Inflammatory macrophage treated with lipopolysaccharide for 1 hour (primary cell): ENCODE data around the gene TMEM82.

Experiments used
- DNase-seq, 2 donors: peaks; one replicate each; pipeline ENCODE4 v3.0.0-alpha.2; 2020 to 2022

TMEM82 gene

GRCh38 chr1:15757575-15758342, 15.5 kb downstream of the TMEM82 start:
- no peak for DNase-seq

- DNase-seq = no peak
Observed at GRCh38 chr1:15758343-15758931, 16.1 kb downstream of the TMEM82 start, which contains the start of gene FBLIM1. TSS of gene FBLIM1 (plus strand) at chr1:15758795. CDS start at chr1:15764984, 6,189 bp downstream.

GRCh38 chr1:15758953-15759661, 16.8 kb downstream of the TMEM82 start:
- DNase-seq = no peak

GRCh38 chr1:15760520-15761211, 18.4 kb downstream of the TMEM82 start:
- no peak for DNase-seq

DNA sequence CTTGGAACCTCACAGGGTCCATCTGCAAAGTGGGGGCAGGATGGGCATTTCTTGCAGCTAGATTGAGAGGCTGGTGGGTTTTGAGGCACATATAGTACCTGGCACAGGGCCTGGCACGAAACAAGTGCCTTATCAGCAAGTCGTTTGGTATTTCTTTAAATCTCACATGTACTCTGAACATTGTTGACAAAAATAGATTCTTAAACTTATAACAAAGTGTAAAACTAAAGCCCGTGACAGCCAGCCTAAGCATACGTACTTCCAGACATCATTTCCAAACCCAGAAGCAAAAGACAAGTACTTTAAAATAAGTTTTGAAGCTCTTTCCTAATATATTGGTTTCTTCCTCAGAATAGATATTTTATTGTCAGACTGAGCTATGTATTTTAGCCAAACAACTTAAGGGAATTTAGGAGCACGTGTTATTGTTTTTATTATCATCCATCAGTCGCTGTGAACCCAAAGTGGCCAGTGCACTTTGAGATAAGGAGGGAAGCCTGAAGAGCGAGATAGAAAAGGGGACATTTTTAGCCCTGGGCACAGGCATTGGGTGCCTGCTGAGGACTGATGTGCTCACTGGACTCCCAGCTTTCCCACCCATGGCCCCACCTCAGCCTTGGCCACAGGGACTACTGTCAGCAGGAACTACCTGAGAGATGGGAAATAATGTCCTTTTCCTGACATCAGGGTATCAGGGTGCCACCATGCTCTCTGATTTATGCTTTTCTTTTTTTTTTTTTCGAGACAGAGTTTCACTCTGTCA, 19.2 kb downstream of the TMEM82 start:
- no peak for DNase-seq

- no peak for DNase-seq
Observed at GRCh38 chr1:15762546-15762945, 20.2 kb downstream of the TMEM82 start.

- DNase-seq = no peak
Observed at GRCh38 chr1:15764269-15764764, 22.0 kb downstream of the TMEM82 start.

GRCh38 chr1:15764890-15765289, 22.6 kb downstream of the TMEM82 start:
- DNase-seq = no peak

DNA sequence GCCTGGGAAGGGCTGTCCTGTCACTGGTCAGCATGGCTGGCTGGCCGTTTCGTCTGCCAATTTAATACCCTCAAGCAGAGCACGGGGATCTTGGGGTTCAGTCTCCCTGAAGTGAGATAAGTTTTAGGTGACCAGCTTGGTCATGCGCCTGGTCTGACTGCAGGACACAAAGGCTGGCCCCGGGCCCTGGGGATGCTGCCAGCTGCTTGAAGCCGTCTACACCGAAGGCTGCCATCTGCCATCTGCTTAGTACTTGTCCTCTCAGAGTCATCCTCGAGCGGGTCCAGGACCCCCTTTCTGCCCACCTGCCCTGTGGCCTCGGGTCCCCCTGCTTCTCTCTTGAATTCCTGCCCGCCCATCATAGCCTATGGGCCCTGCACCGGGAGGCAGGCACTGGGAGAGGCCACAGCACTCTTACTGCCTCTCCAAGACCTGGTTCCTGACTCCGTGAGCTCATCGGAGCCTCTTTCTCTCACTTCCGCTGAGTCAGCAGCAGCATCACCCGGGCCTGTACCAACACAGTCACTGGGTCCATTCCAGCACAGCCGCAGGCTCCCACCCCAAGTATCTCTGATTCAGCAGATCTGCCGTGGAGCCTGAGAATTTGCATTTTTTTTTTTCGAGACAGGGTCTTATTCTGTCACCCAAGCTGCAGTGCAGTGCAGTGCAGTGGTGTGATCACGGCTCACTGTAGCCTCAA, 23.3 kb downstream of the TMEM82 start:
- DNase-seq = no peak

- no peak for DNase-seq
Observed at GRCh38 chr1:15767941-15768340, 25.6 kb downstream of the TMEM82 start.

DNA sequence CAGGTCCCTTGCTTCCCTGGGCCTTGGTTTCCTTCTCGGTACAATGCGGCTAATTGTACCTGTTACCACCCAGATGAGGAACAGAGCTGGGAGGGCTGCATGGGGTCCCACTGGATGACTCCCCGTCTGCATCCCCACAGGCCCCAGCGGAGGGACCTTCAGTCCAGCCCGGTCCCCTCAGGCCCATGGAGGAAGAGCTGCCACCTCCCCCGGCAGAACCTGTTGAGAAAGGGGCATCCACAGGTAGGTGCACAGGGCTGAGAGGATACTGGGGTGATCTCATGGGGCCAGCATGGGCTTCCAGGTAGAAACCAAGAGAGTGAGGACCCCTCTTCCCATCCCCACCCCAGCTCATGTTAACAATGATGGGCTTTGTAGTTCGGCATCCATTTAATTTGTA, 26.1 kb downstream of the TMEM82 start:
- DNase-seq = no peak

GRCh38 chr1:15770313-15770962, 28.1 kb downstream of the TMEM82 start:
- no peak for DNase-seq

- no peak for DNase-seq
Observed at GRCh38 chr1:15771836-15772515, 29.7 kb downstream of the TMEM82 start.

GRCh38 chr1:15775706-15776105, 33.4 kb downstream of the TMEM82 start:
- DNase-seq = no peak

DNA sequence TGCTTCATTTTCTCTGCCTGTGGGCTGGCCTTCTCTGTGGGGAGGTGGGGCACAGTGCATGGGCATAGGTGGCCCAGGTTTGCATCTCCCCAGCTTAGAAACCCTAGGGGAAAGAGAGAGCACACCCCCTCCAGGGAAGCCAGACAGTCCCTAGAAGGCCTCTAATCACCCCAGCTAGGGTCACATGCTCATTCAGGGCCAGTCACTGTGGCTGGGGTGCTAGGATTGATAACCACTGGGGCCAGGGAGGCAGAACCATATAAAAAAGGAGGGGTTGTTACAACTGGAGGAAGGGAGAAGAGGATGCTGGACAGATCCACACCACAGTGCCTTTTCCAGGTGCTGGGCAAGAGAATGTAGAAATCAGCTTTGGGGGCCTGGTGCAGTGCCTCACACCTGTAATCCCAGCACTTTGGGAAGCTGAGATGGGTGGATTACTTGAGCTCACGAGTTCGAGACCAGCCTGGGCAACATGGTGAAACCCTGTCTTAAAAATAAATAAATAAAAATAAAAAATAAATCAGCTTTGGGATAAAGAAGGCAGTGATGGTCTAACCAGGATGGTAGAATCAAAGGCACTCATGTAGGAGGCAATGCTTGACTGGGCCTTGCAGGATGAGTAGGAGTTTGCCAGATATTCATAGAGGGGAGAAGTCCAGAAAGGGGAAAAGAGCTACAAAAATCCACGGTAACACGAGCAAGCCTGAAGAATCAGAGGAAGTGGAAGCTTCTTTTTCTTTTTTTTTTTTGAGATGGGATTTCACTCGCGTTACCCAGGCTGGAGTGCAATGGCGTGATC, 35.8 kb downstream of the TMEM82 start:
- no peak for DNase-seq

GRCh38 chr1:15785683-15786082, 43.4 kb downstream of the TMEM82 start:
- no peak for DNase-seq

DNA sequence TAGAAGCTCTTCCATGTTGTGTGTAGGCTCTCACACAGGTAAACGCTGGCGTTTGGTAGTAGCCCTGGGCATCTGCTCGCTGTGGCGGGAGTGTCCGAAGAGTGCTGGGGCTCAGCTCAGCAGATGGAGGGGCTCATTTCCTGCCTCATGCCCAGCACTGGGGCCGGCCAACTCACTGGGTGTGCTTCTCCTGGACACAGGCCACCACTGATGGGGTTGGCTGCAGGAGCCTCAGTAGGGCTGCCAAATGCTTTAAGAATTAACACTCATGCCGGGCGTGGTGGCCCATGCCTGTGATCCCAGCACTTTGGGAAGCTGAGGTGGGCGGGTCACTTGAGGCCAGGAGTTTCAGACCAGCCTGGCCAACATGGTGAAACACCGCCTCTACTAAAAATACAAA, 44.3 kb downstream of the TMEM82 start:
- DNase-seq = no peak

- peak; percentile 80 to 93 for DNase-seq
Observed at GRCh38 chr1:15788624-15789301, 46.5 kb downstream of the TMEM82 start.

DNA sequence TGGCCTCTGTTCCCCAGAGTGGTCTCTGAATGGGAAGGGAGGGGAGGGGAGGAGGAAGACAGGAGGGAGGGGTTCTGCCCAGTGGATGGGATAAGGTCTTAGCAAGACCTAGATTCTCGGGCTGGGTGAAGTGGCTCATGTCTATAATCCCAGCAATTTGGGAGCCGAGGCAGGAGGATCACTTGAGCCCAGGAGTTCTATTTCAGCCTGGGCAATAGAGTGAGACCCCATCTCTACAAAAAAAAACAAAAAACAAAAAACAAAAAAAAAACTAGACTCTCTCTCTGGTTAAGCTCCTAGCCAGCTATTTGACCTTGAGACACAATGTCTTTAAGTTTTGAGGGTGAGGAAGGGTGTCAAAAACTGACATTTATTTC, 53.8 kb downstream of the TMEM82 start:
- DNase-seq = no peak
